Kidney capillary endothelial cell (primary cell): Measurements from ENCODE around the gene SUCNR1.
"Not testable (repeated sequence)": the region's sequence is repeated elsewhere in the genome, so short reads cannot be mapped to it uniquely, and the experiment has no call there.

ENCODE experiments used
- DNase-seq: peaks from one replicate; pipeline ENCODE4 v3.0.0-alpha.2; 2018; ENCODE audit warnings: low spot score

Gene SUCNR1

DNA sequence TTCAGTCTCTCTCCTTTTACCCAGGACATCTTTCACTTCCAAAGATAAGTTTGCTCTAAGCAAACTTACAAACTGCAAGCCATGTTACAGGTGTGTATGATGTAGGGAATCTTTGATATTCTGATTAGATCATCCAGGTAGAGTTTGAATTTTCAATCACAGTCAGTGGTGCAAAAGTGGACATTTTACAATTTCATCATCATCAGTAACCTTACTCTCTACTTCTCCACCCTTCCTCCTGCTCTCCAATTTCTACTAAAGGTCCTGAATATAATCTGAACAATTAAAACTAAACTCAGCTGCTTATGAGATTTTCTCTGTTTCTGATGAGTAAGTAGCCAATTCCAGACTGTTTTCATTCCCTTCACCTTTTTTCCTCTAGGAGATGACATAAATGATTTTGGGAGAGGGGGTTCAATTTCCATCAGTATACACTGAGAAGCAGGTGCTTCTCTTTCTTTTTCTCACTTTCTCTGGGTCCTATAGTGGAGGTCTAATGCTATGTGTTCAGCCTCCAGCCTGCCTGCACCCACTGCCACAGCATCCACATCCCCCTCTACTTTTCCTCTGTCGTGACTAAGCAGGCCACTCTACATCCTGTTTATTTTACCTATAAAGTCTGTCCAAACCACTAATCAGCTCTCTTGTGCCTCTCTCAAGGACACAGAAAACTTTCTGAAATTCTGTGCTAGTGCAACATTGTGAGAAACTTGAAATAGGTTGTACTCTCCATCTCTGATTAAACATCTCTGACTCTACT is 27.6 kb downstream of the SUCNR1 start:
- DNase-seq: no peak

DNA sequence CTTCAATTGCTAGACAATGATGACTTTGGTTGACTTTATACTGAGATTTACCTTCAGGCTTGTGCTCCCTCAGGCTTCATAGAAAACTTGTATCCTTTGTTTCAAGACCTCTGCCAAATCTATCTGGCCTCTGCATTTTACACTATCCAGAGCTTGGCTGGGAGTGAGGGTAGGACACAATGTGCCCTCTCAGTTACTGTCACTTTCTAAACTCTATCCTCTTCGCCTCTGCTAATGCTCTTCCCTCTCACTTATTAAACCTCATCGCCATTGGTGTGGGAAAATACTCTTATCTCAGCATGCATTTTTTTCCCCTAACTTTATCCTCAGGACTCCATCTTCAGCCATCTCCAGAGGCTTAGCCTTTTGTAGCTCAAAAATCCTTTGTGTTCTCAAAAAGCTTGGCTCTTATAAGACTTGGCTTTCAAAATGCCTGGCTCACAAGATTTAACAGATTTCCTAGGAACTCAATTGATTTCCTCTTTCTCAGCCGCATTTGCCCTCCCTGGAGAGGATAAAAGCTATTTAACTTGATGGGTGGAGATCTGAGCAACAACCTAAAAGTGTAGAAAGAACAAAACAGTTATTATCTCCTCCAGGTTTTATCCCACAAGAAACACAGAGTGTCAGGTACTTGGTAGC is 28.3 kb downstream of the SUCNR1 start:
- DNase-seq: no peak

DNA sequence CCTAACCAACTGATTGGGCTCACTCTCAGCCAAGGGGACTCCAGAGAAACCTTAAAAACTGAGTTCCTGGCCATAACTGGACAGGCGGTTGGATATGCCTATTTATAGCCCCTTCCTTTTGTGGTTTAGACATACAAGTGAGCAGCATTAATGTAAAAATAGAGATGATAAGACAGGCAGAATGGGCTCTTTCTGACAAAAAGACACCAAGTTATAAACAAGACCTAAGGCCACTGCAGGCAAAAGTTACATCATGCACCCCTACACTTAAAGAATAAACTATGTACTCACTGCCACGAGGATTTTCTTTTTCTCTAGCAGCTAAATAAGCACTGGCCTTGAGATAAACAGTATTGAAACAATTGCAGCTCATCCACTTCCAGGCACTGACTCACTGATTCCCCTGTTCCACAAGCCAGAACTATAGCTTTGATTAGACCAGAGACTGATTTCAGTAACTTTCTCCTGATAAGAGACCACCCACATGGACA is 30.1 kb downstream of the SUCNR1 start:
- DNase-seq: no peak

DNA sequence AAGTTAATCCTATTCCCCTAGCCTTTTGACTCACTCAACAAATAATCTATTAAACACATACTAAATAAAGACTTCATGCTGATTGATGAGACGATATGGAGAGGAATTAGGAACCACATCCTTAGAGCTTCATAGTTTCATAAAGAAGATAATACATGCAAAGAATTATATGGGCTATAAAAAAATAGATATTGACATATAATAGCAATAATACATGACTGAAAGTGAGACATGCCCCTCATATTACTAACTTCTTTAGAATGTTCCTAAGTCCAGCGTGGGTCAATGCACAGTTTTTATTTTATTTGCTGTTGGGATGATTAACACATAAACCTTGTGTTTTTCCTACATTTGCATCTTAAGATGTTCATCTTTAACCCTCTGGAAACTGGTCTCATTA is 32.2 kb downstream of the SUCNR1 start:
- no peak for DNase-seq

DNA sequence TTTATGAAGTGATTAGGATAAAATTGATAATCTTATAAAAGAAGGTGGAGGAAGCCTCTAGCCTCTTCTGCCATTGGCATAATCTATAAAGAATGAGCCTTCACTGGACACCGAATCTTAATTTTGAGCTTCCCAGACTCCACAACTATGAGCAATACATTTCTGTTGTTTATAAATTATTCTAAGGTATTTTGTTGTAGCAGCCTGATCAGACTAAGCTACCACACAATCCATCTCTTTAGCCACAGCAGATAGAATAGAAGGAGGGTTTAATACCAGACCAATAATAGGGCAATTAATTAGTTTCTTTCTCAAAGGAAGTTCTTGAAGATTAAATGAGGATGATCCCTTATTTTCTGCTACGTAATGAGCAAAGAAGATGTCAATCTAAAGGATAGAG is 33.3 kb downstream of the SUCNR1 start:
- DNase-seq: no peak

DNA sequence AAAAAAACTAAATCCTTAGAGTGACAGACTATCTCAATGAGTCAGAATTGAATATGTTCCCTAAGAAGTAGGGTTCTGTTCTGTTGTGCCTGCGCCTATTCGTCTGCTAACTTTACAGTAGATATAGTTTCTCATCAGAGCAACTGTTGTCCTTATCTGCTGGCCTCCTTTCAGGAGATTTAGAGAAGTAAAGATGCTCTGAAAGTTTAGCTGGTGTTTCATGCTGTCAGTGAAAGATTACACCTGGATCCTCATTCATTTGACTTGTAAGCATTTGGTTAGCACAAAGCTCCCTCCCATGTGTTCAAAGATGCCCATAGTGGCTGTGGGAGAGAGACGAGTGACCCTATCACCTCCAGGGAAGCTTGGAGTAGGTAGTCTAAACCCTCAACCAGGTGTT is 35.0 kb downstream of the SUCNR1 start:
- DNase-seq: no peak

DNA sequence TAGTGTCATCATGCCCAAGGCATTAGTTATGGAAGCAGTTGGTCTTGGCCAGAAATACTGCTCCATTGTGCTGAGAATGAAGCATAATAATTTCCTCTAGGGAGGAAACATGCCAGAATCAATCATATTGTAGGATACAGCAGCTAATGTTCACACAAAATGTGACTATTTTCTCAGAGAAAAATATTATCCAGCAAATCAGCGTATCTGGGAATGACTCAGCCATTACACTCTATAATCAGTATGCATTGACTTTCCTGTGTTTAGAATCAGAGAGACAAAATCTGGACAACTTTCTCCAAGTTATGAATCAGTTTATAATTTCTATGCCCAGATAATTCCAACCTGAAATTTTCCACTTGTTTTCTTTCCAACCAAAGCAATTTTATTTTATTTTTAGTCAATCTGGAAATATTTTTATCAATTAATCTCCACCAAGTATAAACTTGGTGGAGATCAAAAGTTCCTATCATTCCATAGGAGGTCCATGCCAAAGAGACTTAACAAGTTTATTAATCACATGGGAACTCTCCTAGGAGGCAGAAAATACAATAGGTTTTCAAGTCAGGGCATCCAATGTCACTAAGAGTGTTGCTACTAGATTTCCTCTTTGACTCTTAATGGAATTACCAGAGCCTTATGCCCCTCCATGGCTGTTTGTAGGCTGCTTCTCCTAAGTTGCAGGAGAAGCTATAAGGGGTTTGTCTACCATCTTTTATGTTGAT is 36.4 kb downstream of the SUCNR1 start:
- DNase-seq: peak; percentile 61

DNA sequence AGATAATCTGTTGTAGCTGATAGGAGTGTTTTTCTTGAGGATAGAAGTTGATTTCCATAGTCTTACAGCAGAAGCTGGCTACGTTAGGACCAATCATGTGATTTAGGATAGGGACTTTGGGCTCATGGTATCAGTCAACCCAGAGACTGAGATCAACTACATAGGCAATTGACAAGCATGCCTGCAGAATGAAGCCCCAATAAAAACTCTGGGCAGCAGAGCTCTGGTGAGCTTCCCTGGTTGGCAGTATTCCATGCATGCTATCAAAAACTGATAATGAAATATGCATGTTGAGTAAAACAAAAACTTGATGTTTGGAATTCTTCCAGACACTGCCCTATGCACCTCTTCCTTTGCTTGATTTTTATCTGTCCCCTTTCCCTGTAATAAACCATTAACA is 38.0 kb downstream of the SUCNR1 start:
- DNase-seq: no peak

DNA sequence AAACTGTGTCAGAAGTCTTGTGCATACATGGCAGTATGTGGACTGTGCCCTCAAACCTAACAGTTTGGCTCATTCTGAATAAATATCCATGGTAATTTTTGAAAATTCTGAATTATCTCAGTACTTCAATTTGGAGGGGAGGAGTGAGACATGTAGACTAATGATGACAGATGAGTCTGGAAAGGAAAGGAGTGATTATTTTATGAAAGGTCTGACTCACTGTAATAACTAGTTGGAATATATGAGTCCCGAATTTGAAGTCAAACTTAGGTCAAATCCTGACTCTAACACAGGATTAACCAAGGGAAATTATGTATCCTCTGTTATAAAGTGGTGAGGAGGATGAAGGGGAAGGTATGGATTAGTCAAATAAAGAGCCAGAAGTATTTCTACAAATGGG is 38.6 kb downstream of the SUCNR1 start:
- DNase-seq: no peak

DNA sequence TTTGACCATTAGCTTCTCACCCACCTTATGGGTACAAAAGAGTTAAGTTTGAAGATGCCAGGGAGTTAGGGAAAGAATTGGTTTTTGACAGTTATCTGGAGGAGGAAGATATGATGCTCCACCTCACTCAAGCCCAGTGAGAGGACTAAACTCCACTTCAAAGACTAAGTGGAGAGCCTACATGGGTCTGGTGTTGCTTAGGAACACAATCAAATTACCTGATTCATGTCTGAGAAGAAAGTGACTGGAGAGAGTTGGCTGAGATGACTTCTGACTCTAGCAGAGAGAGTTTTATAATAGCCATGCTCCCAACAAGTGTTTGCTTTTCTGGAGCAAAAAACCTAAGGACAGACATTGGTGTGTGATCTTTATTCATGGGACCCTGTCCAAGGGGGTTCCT is 43.3 kb downstream of the SUCNR1 start:
- no peak for DNase-seq

DNA sequence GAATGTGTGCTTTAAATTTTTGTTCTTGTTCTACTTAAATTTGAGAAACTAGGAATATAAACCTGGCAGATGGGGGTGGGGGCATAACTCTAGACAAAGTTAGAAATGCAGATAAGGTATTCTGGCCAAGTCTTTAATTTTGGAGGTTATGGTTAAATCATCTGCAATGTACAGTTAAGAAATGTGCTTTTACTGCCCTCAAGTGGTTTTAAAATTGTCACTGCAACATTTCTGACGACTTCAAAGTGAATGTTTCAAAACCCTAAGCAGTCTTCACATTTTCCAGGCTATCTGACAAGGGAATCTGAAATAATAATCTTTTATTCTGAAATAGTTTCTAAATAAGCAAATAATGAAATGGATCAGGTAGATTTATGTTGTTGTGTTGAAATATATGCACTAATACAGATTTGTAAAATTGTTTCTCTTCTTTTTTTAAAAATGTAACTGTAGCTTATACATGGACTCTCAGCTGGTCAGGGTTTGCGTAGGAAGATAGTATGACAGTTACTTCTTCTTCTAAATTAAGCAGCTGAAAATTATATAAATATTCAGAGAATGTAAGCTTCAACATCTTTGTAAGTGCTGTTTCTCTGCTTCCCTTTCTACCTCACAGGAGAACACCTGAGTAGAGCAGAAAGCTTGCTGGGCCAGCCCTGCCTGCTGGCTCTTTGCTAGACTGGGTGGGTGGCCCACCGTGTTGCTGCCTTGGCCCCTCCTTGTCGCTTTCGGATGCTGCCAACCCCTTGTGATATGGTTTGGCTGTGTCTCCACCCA is 45.0 kb downstream of the SUCNR1 start:
- peak; percentile 57 for DNase-seq

DNA sequence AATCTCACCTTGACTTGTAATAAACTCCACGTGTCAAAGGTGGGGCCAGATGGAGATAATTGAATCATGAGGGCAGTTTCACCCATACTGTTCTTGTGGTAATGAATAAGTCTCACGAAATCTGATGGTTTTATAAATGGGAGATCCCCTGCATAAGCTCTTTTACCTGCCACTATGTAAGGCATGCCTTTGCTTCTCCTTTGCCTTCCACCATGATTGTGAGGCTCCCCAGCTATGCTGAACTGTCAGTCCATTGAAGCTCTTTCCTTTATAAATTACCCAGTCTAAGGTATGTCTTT is 45.5 kb downstream of the SUCNR1 start:
- no peak for DNase-seq

DNA sequence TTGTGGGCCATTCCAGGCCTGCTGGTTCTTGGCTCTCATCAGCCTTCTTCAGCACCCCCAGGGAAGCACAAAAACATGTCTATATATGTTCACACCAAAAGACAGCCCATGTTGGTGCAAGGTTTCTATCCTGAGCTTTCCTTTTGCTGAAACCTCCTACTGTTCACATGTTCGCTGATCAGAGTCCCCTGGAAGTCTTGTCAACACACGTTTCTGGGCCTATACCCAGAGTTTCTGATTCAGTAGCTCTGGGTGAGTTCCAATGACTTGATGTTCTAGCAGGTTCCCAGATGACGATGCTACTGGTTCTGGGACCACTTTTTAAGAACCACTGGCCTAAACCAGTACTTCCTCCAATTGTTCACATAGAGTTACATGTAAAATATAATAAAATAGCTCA is 46.0 kb downstream of the SUCNR1 start:
- no peak for DNase-seq

DNA sequence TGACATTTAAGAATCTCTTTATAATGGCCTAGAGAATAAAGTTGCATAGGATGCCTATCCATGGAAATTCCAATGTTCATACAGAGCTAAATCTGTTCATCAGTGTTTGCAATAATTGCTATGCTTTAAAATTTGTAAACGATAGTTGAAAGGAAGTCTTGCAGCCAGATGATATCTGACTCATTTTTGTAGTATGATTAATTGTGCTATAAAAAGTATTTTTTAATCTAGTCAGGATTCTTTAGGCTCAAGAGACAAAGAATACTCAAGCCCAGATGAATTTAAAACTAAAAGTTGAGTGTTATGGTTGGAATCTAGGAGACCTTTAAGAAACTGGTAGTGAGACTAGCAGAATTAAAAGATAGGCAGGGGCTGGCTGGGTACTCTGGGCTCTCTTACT is 50.5 kb downstream of the SUCNR1 start:
- peak; percentile 60 for DNase-seq

DNA sequence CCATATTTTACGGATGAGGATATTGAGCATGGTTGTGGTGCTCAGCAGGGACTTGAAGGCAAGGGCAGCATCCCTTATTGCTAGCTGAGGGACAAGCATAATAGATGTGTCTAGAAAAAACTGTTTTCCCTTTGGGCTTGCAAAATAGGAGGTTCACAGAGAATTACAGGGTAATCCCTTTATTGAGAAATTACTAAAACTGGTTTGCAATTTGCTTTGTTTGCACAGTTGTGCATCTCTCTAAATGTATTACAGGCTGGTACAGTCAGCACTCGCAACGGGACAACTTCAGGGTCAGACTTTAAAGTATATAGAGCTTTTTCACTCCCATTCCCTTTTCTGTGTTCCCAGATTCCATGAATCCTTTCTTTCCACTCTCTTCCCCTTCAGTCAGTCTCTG is 51.3 kb downstream of the SUCNR1 start:
- DNase-seq: no peak

DNA sequence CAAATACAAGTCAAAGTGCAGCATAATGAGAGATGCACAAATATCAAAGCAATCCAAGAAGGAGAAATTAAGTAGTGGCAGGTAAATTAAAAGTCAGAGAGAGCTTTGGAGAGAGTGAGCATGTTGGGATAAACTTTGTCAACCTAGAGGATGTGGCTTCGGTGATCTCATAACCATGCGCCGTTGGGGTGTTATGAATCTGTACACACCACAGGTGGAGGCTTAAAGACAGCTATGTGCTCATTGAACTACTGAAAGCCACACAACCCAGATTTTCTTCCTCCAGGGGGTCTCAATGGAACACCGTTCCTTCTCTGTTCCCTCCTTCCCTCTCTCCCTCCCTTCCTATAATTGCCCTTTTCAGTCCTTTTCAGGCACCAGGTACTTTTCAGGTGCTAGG is 52.0 kb downstream of the SUCNR1 start:
- no peak for DNase-seq

DNA sequence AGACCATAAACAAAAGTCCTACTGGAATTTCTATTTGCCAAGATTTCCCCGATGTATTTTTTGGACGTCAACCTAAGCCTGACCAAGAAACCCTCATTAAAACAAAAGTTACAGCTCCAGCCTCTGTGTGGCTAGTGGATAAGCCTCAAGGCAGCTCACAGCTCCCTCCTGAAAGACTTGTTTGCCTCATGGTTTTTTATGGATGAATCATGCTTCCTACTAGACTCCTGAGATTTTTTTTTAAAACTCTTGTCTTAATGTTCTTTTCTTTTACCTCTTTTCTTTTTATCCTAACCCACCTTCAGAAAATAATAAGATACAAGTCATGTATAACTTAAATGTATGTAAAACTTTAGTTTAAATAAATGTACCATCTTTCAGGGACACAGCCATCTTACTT is 52.4 kb downstream of the SUCNR1 start:
- DNase-seq: peak; percentile 51

DNA sequence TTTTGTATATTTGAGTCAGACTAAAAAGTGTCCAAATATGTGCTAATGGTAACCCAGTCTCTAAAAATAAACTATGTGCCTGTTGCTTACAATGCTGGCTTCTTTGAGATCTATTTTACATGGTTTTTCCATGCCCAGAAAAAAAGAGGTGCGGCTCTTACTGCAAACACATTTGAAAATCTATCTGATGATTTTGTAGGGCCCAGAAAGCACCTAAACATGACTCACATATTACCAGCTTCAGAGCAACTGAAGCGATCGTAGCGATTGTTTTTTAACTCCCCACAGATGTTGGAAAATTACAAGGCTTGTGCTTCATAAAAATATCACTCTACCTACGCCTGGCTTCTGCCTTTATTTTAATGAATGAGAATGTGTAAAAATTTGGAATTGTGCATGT is 53.5 kb downstream of the SUCNR1 start:
- no peak for DNase-seq

DNA sequence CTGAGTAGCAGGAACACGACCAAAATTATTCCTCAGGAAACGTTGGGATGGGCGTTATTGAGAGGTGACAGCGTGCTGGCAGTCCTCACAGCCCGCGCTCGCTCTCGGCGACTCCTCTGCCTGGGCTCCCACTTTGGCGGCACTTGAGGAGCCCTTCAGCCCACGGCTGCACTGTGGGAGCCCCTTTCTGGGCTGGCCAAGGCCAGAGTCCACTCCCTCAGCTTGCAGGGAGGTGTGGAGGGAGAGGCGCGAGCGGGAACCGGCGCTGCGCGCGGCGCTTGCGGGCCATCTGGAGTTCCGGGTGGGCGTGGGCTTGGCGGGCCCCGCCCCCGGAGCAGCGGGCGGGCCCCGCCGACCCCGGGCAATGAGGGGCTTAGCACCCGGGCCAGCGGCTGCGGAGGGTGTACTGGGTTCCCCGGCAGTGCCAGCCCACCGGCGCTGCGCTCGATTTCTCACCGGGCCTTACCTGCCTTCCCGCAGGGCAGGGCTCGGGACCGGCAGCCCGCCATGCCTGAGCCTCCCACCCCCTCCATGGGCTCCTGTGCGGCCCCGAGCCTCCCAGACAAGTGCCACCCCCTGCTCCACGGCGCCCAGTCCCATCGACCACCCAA is 54.6 kb downstream of the SUCNR1 start:
- DNase-seq: not testable (repeated sequence)

DNA sequence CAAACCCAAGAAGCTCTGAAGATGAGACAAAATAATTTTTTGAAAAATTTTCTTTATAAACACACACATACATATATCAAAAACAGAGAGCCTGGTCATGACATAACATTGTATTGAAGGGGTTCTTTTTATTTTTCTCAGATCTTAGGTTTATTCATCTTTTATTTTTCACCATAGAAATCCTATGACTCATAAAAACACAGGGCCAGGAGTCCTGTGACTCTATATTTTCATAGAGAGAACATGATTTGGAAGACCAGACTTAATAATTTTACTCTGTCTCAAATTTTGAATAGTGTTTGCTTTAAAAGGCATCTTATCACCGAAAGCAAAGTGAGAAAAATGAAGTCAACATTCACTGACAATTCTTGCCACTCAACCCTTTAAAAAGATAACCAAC is 57.7 kb downstream of the SUCNR1 start:
- DNase-seq: no peak

DNA sequence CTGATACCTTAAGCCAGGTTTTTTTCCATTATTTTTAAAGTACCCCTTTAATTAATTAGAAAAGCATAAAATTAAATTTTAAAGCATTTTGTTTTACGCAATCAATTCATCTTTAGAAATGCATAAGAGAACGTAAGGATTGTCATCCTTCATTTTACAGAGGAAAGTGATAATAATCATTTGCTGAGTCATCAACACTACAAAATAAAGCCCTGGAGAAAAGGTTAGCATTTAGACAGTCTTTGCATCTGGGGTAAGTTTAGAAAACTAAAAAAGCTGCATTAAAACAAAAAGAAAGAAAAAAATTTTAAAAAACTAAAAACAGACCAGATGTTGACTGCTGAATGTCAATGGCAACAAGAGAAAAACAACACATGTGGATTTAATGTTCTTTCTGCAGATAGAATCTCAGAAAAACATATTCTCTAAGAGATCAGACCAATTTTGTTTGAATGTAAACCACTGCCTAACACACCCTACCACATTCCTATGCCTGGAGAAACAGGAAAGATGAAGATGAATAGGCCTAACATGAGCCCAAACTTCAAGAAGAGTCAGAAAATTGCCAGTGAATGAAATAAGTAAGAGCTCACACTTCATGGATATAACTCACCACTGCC is 59.9 kb downstream of the SUCNR1 start:
- DNase-seq: no peak
